Nucleus accumbens (tissue), 56 donors: ENCODE results near the gene TSC1.

Experiments
- DNase-seq, 56 donors: peaks; one replicate each; lab custom pipeline; 2025; lab: John Stamatoyannopoulos, UW

Gene TSC1

DNA sequence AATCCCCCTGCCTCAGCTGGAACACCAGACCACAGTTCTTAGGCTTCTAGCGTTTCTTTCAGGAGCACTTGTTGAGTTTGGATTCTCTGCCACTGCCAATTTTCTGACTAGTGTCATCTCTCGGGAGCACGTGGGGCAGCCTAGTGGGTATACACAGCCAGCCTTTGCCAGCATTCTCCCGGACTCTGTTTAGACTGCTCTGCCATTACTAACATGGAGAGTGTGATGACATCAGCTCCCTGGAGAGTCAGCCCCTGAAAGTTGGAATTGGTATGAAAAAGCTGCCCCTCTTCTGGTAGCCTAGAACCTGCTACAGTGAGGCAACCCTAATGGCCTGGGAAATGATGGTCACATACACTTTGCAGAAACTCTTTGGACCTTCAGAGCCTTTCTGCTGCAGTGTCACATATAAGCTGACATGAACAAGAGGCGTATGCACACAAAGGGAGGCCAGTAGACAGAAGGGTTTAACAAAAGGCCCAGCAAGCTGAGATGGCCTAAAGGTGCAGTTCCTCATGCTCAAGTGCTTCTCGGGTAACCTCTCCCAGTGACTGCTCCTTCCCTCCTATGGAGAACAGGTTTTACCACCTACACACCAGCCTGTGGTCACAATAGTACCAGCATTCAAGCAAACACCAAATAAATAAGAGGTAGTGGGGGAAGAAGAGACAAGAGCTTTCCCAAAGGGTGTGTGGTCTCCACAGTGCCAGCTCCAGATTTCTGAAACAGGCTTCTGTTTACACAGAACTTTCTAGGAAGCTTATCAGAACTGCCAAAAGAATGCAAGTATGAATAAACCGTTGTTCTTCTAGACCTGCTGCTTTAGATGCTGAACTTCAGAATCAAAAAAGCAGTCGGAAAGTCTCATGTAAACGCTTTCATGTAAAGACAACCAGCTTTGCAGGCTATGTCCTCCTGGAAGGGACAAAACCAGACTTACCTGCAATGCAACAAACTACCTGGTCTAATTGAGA is 49.3 kb downstream of the TSC1 start:
- no peak for DNase-seq

DNA sequence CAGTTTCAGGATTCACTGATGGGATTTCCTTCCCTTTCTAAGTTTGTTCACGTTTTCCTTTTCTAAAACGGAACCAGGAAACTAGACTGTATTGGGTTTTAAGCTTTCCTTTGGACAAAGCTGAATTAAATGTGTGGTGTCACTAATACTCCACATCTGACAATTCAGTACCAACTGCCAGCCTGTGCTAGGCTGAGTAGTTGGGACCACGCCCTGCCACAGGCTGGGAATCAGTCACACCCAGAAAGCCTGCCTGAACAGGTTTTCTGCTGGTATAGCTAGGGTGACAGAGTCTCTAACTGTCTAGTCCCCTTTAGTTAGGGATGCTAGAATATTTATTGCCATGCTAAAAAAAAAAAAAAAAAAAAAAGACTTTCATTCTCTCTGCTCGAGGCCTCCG is 50.1 kb downstream of the TSC1 start:
- DNase-seq, result peak in 9 of 56 donors; percentile 9 to 49 (median 16)

DNA sequence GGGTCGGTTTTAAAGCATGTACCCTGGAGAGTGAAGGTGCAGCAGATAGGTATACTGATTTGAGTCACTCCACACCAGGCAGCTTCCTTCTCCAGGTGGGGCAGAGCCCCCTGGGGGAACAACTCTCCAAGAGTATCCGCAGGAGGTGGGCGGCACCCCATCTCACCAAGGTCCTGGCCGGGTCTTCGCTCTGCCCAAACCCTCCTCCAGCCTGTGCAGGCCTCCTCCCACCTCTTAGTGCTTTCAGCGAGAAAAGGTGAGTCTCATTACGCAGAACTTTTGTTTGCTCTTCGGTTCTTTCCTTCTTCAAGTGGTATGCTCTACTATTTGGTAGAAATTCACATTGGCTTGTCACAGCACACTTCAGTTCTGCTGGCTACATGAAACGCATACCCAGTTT is 52.0 kb downstream of the TSC1 start:
- DNase-seq, result no peak

DNA sequence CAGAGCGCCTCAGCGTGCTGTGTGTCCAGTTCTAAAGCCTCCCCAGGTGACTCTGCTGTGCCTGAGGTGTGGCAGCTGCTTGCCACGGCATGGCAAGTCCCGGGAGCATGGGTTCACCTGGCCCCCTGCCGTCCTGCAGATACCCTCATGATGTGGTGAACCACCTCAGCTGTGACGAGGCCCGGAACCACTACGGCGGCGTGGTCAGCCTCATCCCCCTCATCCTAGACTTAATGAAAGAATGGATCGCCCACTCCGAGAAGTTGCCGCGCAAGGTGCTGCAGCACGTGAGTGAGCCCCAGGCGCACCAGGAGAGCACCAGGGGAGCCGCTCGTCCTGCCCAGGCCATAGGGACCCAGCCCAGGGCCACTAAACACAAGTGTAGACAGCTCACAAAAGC is 56.3 kb downstream of the TSC1 start:
- DNase-seq, result no peak

DNA sequence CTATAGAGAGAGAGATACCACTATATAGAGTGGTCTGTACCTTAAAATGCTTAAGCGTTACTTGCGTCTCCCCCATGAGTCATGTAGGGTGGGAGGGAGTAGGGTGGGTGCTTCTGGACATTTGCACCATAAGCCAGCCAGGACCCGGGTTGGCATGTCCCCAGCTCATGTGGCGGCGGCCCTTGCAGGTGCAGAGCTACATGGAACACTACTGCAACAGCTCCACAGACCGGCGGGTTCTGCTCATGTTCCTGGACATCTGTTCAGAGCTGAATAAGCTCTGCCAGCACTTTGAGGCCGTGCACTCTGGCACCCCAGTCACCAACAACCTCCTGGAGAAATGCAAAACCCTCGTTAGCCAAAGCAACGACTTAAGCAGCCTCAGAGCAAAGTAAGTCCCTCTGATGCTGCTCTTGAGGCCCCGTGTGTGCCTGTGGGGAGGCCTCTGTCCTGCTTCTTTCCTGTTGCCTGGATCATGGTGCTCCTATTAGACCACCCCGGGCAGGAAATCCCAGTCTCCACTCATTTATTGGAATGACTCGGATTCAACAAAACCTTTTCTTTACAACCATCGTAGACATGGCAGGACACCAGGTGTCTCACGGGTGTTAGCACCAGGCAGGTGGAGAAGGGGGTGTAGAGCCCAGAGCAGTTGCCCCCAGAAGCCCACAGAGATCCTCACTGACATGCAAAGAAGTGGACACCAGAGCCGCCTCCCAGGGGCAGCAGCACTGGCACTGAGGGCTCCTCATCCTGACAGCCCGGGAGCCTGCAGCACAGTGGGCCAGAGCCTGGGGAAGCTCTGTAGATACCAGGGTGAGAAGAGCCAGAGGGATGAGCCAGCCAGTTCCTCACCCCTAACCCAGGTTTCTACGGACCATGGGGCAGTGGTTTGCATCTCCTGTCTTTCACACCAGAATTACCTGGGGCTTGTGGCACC is 57.0 kb downstream of the TSC1 start:
- DNase-seq, result no peak

- no peak for DNase-seq
These were observed 58.1 kb downstream of the TSC1 start for GRCh38 chr9:132886334-132886725.

GRCh38 chr9:132885720-132886333 is 58.6 kb downstream of the TSC1 start:
- DNase-seq, result no peak

GRCh38 chr9:132883349-132884294 is 60.8 kb downstream of the TSC1 start:
- no peak for DNase-seq

DNA sequence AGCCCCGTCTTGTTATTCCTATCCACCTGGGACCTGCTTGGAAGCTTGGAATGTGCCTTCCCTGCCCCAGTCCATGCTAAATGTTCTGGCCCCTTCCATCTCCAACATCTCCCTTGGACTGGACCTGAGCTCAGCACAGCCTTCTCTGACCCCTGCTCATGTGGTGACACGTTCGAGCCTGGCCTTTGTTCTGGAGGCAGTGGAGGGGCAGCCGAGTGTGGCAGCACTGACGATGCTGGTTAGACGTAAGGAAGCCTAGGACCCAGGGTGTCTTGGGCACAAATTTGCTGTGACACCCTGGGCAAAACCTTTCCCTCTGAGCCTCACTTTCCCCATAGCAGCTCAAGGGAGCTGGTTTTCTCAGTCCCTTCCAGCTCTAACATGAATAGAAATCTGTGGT is 61.8 kb downstream of the TSC1 start:
- no peak for DNase-seq

GRCh38 chr9:132881826-132882225 is 62.6 kb downstream of the TSC1 start:
- no peak for DNase-seq

- DNase-seq, result no peak
These were observed 64.1 kb downstream of the TSC1 start for GRCh38 chr9:132880324-132880661.

DNA sequence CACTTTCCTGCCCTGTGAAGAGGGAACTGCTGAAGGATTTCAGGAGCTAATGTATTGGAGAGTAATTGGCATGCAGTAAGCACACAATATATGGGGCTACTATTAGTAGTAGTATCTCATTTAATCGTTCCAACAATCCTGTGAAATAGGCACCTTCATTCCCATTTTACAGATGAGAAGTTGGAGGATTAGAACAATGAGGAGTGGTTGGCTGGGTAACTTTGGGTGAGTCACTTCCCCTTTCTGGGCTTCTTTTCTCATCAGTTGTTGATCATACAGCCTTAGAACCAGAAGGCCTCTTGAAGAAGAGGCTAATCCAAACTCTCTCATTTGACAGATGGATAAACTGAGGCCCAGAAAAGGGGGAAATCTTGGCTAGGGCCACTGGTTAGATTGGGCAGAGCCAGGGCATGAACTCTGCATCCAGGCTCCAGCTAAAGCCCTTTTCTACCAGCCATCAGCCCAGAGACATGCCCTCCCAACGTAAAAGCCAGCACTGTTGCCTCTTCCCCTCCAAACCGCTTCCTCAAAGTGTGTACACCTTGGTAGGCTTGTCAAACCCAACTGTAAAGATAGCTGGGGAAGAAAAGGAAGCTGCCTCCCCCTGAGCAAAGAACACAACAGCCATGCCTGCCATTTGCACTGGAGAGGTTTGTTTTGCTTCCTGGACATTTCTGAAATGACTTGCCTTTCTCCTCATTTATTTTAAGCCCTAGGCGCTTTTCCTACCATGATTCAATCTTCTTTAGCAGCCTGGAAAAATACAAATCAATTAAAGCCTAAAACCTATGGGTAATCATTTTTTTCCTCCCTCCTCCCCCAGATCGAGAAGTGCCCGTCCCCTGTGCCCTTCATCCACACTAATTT is 64.7 kb downstream of the TSC1 start:
- no peak for DNase-seq

DNA sequence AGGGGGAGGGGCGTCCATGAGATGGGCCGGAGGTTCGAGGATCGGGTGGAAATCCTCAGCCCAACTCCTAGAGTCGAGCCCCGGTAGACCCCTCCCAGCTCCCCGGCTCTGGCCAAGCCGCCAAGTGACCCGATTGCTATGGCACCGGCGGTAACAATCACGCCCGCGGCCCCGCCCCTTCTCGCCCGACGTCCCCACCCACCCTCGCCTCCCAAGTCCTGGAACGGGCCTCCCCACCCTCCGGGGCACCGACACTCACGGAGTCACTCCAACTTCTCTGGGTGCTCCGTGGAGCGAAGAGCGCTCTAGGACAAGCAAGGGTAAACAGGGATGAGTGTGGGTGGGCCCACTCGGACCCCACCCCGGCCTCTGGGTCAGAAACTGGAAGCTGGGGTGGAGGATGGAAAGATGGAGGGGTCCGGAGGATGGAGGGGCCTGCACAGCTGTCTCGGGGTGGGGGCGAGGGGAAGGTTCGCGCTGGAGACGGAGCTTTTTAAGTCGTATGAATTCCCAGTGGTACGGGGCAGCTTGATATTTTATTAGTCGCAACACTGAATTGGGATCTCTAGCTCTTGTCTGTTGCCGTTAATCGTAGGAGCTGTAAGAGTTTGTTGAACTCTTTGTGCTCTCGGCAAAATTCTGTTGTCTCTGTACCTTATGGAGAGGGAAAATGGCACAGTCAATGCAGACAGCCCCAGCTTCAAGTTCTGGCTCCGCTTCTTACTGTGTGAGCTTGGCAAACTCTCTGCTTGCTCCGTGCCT is 65.5 kb downstream of the TSC1 start, which contains the start of gene SPACA9:
SPACA9 (plus strand) TSS at position 204 of the 762 bp plus-strand sequence. CDS start 5,050 bp downstream, outside the sequence.
- DNase-seq, result peak in 44 of 56 donors; percentile 13 to 74 (median 40)

DNA sequence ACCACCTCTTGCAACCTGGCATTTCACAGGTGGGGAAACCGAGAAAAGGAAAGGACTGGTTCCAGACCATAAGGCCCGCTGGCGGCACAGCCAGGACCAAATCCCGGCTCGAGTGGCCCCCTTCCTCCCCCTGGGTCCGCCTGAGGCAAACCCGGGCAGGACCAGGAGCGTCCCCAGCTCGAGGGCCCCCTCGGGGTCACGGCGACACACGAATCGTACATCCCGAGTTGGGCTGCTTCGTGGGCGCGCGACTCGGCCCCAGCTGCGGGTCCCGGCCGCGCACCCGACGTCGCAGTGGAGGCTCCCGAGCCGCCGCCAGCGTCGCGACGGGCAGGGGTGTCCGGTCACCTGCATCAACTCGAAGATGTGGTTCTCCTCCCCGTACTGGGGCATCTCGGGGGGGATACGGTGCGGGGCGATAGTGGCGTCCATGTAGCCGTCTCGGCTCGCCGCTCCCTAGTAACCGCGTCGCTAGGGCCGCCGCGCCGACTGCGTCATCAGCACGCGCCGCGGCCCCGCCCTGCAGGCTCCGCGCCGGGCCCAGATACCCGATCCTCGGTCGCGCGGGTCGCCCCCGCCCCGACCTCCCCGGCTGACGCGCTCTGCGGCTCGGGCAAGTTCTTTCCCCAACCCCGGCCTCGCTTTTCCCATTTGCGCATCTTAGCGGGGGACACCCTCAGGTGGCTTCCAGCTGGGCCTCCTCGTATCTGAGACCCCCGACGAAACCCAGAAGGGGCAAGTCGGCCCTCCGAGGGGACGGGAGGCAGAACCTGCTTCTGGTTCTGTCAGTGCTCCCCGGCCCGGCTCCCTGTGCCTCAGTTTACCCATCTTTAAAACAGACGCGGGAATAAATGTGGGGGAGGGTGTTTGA is 66.4 kb downstream of the TSC1 start, which contains the start of gene AK8:
AK8 (minus strand) TSS at position 461 of the 871 bp plus-strand sequence; CDS start at position 432, 29 bp downstream.
- DNase-seq, result peak in 49 of 56 donors; percentile 19 to 78 (median 51)

DNA sequence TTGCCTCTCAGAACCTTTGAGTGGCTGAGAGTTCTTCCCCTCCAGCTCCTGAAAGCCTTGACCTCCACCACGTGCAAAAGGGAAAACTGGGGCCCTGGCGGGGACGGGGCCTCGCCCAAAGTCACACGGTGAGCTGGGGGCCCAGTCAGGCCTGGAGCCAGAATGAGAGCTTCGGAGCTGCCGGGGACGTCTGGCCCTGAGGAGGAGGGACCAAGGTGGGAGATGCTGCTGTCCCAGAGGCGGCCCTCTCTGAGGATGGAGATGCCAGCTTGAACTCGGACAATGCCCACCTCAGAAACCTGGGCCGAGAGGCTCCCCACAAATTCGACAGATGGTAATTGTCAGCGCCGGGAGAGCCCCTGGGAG is 67.0 kb downstream of the TSC1 start:
- DNase-seq, result no peak

GRCh38 chr9:132876849-132877248 is 67.6 kb downstream of the TSC1 start:
- no peak for DNase-seq

GRCh38 chr9:132875159-132875558 is 69.3 kb downstream of the TSC1 start:
- DNase-seq, result no peak
